Measurements from ENCODE around the gene ISCU.

DNA sequence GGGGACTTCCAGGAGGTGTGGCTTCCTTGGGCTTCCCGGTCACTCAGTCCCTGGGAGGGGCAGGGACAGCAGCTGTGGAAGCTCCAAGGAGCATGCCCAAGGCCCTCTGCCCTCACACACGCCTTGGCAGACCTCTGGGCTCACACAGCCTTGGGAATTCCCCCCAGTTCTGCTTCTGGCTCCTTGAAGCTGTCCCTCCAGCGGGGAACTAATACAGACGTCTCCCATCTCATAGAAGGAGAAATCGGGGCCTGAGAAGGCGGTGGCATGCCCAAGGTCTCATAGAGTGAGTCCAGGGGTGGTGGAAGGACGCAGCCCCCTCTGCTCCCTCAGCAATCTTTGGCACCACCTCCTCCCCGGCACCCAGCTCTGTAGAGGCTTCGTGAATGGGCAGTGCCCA lies 51.2 kb downstream of the ISCU start:
- TF ChIP-seq, protein P1, sequence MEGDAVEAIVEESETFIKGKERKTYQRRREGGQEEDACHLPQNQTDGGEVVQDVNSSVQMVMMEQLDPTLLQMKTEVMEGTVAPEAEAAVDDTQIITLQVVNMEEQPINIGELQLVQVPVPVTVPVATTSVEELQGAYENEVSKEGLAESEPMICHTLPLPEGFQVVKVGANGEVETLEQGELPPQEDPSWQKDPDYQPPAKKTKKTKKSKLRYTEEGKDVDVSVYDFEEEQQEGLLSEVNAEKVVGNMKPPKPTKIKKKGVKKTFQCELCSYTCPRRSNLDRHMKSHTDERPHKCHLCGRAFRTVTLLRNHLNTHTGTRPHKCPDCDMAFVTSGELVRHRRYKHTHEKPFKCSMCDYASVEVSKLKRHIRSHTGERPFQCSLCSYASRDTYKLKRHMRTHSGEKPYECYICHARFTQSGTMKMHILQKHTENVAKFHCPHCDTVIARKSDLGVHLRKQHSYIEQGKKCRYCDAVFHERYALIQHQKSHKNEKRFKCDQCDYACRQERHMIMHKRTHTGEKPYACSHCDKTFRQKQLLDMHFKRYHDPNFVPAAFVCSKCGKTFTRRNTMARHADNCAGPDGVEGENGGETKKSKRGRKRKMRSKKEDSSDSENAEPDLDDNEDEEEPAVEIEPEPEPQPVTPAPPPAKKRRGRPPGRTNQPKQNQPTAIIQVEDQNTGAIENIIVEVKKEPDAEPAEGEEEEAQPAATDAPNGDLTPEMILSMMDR (IDR thresholded peaks at IDR 0.05; ENCODE audit: low read depth, low read length): no peak
- no peak for TF ChIP-seq EZH2phosphoT487 (IDR thresholded peaks at IDR 0.05; ENCODE audit: low read depth)

Data from OCI-LY3 (cell line).